HG03064 (cell line): Measurements from ENCODE around the gene DLST.
A peak's percentile ranks its signal among the peaks of the same experiment; 100 is the strongest.
"Not testable (repeated sequence)": the region's sequence is repeated elsewhere in the genome, so short reads cannot be mapped to it uniquely, and the experiment has no call there.

Source experiments
- ATAC-seq: cut with Tn5 transposase; IDR thresholded peaks from one replicate; pipeline ENCODE4 v1.9.1; 2021; ENCODE audit warnings: low read depth; ENCODE audit not compliant: unreplicated experiment

The DLST gene

GRCh38 chr14:74913986-74914573, 32.4 kb downstream of the DLST start:
- no peak for ATAC-seq

- no peak for ATAC-seq
Measured at GRCh38 chr14:74915426-74915825, 33.7 kb downstream of the DLST start.

- ATAC-seq, result no peak
Measured at GRCh38 chr14:74915826-74916225, 34.1 kb downstream of the DLST start.

GRCh38 chr14:74917178-74917543, 35.4 kb downstream of the DLST start:
- ATAC-seq, result no peak

GRCh38 chr14:74917646-74918081, 35.9 kb downstream of the DLST start:
- ATAC-seq, result no peak

- no peak for ATAC-seq
Measured at GRCh38 chr14:74918380-74918779, 36.7 kb downstream of the DLST start.

GRCh38 chr14:74919421-74920165, 37.9 kb downstream of the DLST start:
- ATAC-seq, result no peak

GRCh38 chr14:74920281-74920680, 38.6 kb downstream of the DLST start:
- no peak for ATAC-seq

GRCh38 chr14:74921053-74921620, 39.4 kb downstream of the DLST start:
- no peak for ATAC-seq

GRCh38 chr14:74921987-74922751, 40.5 kb downstream of the DLST start:
- ATAC-seq, result no peak

GRCh38 chr14:74922752-74923401, 41.2 kb downstream of the DLST start, which contains the start of gene RPS6KL1:
TSS of gene RPS6KL1 (minus strand) at chr14:74923260. CDS start at chr14:74921541, 1,719 bp downstream.
- peak; percentile 90 for ATAC-seq

GRCh38 chr14:74924061-74924460, 42.3 kb downstream of the DLST start:
- no peak for ATAC-seq

- no peak for ATAC-seq
Measured at GRCh38 chr14:74927225-74927624, 45.5 kb downstream of the DLST start.

- ATAC-seq, result no peak
Measured at GRCh38 chr14:74929242-74929641, 47.5 kb downstream of the DLST start.

GRCh38 chr14:74931744-74932143, 50.0 kb downstream of the DLST start:
- ATAC-seq, result not testable (repeated sequence)

- no peak for ATAC-seq
Measured at GRCh38 chr14:74932401-74932901, 50.7 kb downstream of the DLST start.

- ATAC-seq, result not testable (repeated sequence)
Measured at GRCh38 chr14:74932936-74933335, 51.2 kb downstream of the DLST start.

- ATAC-seq, result no peak
Measured at GRCh38 chr14:74934041-74934440, 52.3 kb downstream of the DLST start.

- no peak for ATAC-seq
Measured at GRCh38 chr14:74934476-74935359, 53.0 kb downstream of the DLST start.

GRCh38 chr14:74935360-74935680, 53.6 kb downstream of the DLST start:
- ATAC-seq, result no peak
